OCI-LY3 (cell line): Measurements from ENCODE around the gene IFI6.

ENCODE experiments used
- EZH2phosphoT487 ChIP-seq: fragments of 200-600 bp; shearing (Covaris generic); IDR thresholded peaks from 2 replicates; pipeline ENCODE4 v1.6.1; 2018; ENCODE audit warnings: antibody characterized with exemption, mixed run types, low read depth
- TF ChIP-seq, protein P1 (sequence below): fragments of 200-600, 300-600 bp; sonication (generic); IDR thresholded peaks from 2 replicates; pipeline ENCODE4 v1.5.1; 2014; ENCODE audit warnings: antibody characterized with exemption, low read length, low read depth

DNA sequence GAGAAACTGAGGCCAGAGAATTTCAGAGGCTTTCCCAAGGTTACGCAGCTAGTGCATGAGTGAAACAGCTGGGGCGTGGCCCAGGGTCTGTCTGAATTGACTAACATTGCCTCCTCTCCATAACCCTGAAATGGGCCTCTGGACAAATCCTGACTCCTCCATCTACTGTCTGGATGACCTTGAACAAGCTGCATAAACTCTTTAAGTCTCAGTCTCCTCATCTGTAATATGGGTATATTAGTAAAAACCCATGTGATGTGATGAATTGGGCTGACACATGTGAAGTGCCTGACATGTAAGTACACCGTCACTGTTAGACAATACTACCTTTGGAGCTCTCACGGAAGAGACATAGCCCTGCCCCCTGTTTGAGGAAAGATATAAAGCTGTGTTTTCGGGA, 24.7 kb downstream of the IFI6 start:
- no peak for TF ChIP-seq EZH2phosphoT487
- TF ChIP-seq, protein P1, sequence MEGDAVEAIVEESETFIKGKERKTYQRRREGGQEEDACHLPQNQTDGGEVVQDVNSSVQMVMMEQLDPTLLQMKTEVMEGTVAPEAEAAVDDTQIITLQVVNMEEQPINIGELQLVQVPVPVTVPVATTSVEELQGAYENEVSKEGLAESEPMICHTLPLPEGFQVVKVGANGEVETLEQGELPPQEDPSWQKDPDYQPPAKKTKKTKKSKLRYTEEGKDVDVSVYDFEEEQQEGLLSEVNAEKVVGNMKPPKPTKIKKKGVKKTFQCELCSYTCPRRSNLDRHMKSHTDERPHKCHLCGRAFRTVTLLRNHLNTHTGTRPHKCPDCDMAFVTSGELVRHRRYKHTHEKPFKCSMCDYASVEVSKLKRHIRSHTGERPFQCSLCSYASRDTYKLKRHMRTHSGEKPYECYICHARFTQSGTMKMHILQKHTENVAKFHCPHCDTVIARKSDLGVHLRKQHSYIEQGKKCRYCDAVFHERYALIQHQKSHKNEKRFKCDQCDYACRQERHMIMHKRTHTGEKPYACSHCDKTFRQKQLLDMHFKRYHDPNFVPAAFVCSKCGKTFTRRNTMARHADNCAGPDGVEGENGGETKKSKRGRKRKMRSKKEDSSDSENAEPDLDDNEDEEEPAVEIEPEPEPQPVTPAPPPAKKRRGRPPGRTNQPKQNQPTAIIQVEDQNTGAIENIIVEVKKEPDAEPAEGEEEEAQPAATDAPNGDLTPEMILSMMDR, result no peak
